Psoas muscle (tissue), 8 donors: ENCODE results near the gene GRM1. TPM values are rescaled to one million over a fixed set of nuclear protein-coding genes. Genes with fewer than 3 reads are reported as not detected.

Experiments used
- ATAC-seq, 4 donors: fragments of 200-7000 bp; cut with Tn5 transposase; one replicate each; pipeline ENCODE4 v1.9.1; 2020; ENCODE audit warnings: moderate library complexity in 3 of 4, mild to moderate bottlenecking in 2 of 4
- DNase-seq, 2 donors: peaks; one replicate each; pipeline ENCODE4 v3.0.0-alpha.2; 2020
- H3K27ac ChIP-seq: fragments of 200-600 bp; one replicate; pipeline ENCODE4 v1.8.0; 2022
- H3K27me3 ChIP-seq, 3 donors: fragments of 200-600 bp in 1 of 3; one replicate each; pipeline versions ENCODE4 v1.6.1 to v1.8.0; 2013 to 2022; ENCODE audit warnings: low read length in 2 of 3, mild to moderate bottlenecking in 2 of 3, moderate library complexity in 1 of 3; ENCODE audit not compliant: insufficient read depth in 3 of 3
- H3K36me3 ChIP-seq, 2 donors: fragments of 200-600 bp in 1 of 2; one replicate each; pipeline versions ENCODE4 v1.6.1 to v1.8.0; 2013 to 2022; ENCODE audit warnings: low read depth in 1 of 2, mild to moderate bottlenecking in 1 of 2, moderate library complexity in 1 of 2; ENCODE audit not compliant: insufficient read depth in 1 of 2
- H3K4me1 ChIP-seq: fragments of 200-600 bp; one replicate; pipeline ENCODE4 v1.8.0; 2022
- H3K4me3 ChIP-seq: fragments of 200-600 bp; one replicate; pipeline ENCODE4 v1.8.0; 2022; ENCODE audit warnings: mild to moderate bottlenecking
- H3K9me3 ChIP-seq: fragments of 200-600 bp; one replicate; pipeline ENCODE4 v1.8.0; 2022
- WGBS, 3 donors: extraction: QIAGEN DNeasy Blood & Tissue Kit; methylation state at CpG; one replicate each; pipeline versions ENCODE4 v1.1.6 to v1.1.7; 2013; 5-methylcytosine and 5-hydroxymethylcytosine counted together
- intact Hi-C, 2 donors: fragments of 100-400 bp; cut with DNase I; formaldehyde crosslinking; loops; one replicate each; pipeline versions ENCODE4 v1.11.0 to v1.14.2; 2022
- long read RNA-seq, 2 donors: library from polyadenylated mRNA; unstranded; transcript quantifications; one replicate each; pipeline ENCODE4 v2.0.0, GENCODE V29; 2021
- polyA plus RNA-seq, 3 donors: library from polyadenylated mRNA; stranded (reverse); fragments of 200-250 nt; gene quantifications; one replicate each; pipeline ENCODE4 v1.2.3, GENCODE V29; 2013
- total RNA-seq, 4 donors: library from RNA; stranded (reverse); fragmentation: NEBNext Ultra II Directional in 2 of 4; extraction: Animal tissue kit (Norgen Biotek cat#: 25700) in 2 of 4; gene quantifications; one replicate each; pipeline versions ENCODE4 v1.2.1 to v1.2.4, GENCODE V29; 2021 to 2023
- TF ChIP-seq, protein P1 (sequence below): fragments of 200-600 bp; IDR thresholded peaks from one replicate; pipeline ENCODE4 v1.8.0; 2022; ENCODE audit warnings: antibody characterized with exemption
- donor health status: healthy with polysubstance abuse.
- donor health status: DM: no; HTN: no; CAD: no; lungs with moderate emphysema.
- donor health status: Bipolar disorder and iron deficiency.
- donor health status: healthy.
- donor health status: DM: yes; HTN: yes; CAD: no.
- donor health status: DM: no; HTN: no; CAD: no.
- donor health status: DM: no; HTN: no; CAD: no.
- donor health status: DM: yes; HTN: yes; CAD: no.

Gene GRM1
- total RNA-seq = under 1 TPM in 1 of 4 donors, not detected in 3; 0.07 TPM
- 1 to 10 TPM in 1 of 3 donors, under 1 TPM in 1, not detected in 1; 0.03 to 2.6 TPM for polyA plus RNA-seq
- long read RNA-seq, donor 1 = 0 reads
- long read RNA-seq, donor 2 = 0 reads

DNA sequence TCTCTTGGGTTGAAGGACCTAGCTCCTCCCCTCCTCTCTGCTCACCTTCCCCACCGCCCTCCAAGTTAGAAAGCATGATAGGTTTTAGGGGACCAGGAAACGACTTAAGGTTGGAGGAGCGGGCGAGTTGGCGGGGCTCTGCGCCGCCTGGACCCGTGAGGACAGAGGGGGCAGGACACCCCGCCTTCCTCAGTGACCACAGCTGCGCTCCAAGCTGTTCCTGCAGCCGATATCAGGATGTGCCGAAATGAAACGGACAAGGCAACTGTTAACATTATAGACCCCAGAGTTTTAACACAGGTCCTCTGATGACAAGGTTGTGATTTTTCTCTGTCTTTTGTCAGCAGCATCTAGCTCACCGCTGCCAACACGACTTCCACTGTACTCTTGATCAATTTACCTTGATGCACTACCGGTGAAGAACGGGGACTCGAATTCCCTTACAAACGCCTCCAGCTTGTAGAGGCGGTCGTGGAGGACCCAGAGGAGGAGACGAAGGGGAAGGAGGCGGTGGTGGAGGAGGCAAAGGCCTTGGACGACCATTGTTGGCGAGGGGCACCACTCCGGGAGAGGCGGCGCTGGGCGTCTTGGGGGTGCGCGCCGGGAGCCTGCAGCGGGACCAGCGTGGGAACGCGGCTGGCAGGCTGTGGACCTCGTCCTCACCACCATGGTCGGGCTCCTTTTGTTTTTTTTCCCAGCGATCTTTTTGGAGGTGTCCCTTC is at the start of gene GRM1:
Gene GRM1, plus strand, starts transcription at position 212 of the 722 bp plus-strand sequence. Its CDS starts 456 bp downstream, at position 668.
- Histone ChIP-seq H3K36me3 (no peaks in the 10 kb centered on the region), H3K4me3 (no peak within 1 kb of the TSS), H3K27me3 (peaks cover 0 to 40% (median 13%) of the 10 kb centered on the region in 3 donors), H3K4me1 (no peaks in the 10 kb centered on the region), H3K9me3 (no peaks in the 10 kb centered on the region), H3K27ac (no peak within 1 kb of the TSS)
- WGBS, 3 donors = 1 to 3% (median 2%) methylated on average over 36 to 39 of the region's 39 CpGs
- intact Hi-C loops = no loop called here
- TF ChIP-seq, protein P1, sequence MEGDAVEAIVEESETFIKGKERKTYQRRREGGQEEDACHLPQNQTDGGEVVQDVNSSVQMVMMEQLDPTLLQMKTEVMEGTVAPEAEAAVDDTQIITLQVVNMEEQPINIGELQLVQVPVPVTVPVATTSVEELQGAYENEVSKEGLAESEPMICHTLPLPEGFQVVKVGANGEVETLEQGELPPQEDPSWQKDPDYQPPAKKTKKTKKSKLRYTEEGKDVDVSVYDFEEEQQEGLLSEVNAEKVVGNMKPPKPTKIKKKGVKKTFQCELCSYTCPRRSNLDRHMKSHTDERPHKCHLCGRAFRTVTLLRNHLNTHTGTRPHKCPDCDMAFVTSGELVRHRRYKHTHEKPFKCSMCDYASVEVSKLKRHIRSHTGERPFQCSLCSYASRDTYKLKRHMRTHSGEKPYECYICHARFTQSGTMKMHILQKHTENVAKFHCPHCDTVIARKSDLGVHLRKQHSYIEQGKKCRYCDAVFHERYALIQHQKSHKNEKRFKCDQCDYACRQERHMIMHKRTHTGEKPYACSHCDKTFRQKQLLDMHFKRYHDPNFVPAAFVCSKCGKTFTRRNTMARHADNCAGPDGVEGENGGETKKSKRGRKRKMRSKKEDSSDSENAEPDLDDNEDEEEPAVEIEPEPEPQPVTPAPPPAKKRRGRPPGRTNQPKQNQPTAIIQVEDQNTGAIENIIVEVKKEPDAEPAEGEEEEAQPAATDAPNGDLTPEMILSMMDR = no peak
- ATAC-seq (no peak), DNase-seq (peak in 1 of 2 donors; percentile 45)

- Histone ChIP-seq H3K27me3 (no peaks in the 10 kb centered on the region), H3K36me3 (no peaks in the 10 kb centered on the region), H3K4me1 (no peaks in the 10 kb centered on the region), H3K9me3 (no peaks in the 10 kb centered on the region), H3K4me3 (no peak overlapping the region), H3K27ac (no peak overlapping the region)
- DNase-seq (no peak), ATAC-seq (no peak)
- TF ChIP-seq, protein P1 = no peak
- intact Hi-C loops = no loop called here
- WGBS, 3 donors = 68 to 78% (median 71%) methylated on average over 1 of the region's 1 CpG
Measured at GRCh38 chr6:146009338-146009737, 19.5 kb upstream of the GRM1 start.

GRCh38 chr6:146014233-146014632 is 14.6 kb upstream of the GRM1 start:
- no peak overlapping the region for H3K4me3 ChIP-seq
- ATAC-seq (no peak), DNase-seq (no peak)
- no peaks in the 10 kb centered on the region for H3K4me1 ChIP-seq
- no peak overlapping the region for H3K27ac ChIP-seq
- intact Hi-C loops = no loop called here
- no peaks in the 10 kb centered on the region for H3K27me3 ChIP-seq
- TF ChIP-seq, protein P1 = no peak
- H3K9me3 ChIP-seq = no peaks in the 10 kb centered on the region
- no peaks in the 10 kb centered on the region for H3K36me3 ChIP-seq

DNA sequence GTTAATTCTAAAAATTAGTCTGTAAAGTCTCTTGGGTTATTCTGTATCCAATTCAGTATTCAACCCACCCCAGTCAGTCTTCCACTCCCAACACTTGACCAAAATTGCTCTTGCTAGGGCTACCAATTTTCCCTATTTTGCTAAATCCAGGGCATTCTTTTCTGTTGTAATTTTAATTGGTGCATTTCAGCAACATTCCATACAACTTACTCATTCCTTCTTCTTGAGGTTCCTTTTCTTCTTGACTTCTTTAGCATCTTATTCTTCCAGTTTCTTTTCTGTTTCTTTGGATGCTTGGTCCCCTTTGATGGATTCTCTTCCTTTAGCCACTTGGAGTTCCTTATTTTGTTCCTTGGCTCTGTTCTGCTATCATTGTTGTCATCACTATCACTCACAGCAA is 11.2 kb upstream of the GRM1 start:
- no peak for ATAC-seq
- Histone ChIP-seq H3K27ac (no peak overlapping the region), H3K27me3 (no peaks in the 10 kb centered on the region), H3K36me3 (no peaks in the 10 kb centered on the region), H3K4me3 (no peak overlapping the region), H3K9me3 (no peaks in the 10 kb centered on the region), H3K4me1 (no peaks in the 10 kb centered on the region)
- intact Hi-C loops = no loop called here
- TF ChIP-seq, protein P1 = no peak
- no peak for DNase-seq

DNA sequence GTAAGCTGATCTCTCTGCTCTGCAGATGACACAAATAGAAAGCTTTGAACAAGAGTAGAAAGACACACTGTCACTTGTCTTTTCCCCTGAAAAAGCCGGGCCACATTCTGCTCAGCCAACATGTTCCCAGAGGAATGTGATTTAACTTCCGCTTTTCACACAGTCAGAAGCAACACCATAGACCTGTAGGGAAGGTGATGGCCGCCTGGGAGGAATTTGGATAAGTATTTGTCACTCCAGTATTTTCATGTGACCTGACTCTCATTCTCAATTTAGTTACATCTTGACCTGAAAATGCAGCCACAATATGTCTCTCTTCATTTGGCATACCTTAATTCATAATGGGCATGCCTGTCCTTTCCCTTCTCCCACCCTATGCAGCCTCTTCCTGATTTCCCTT is 2.0 kb upstream of the GRM1 start:
- Histone ChIP-seq H3K36me3 (no peaks in the 10 kb centered on the region), H3K4me3 (no peak overlapping the region), H3K9me3 (no peaks in the 10 kb centered on the region), H3K27me3 (peaks cover 0 to 40% (median 13%) of the 10 kb centered on the region in 3 donors), H3K4me1 (no peaks in the 10 kb centered on the region), H3K27ac (no peak overlapping the region)
- TF ChIP-seq, protein P1 = no peak
- ATAC-seq = no peak
- WGBS, 3 donors = 59 to 70% (median 64%) methylated on average over 3 of the region's 3 CpGs
- DNase-seq = no peak
- intact Hi-C loops = no loop called here
